Heart left ventricle (tissue), 16 donors: ENCODE data around the gene CRB1. TPM values are rescaled to one million over a fixed set of nuclear protein-coding genes. Genes with fewer than 3 reads are reported as not detected.

Source experiments
- ATAC-seq, 4 donors: fragments of 200-7000 bp; cut with Tn5 transposase; one replicate each; pipeline ENCODE4 v1.9.1; 2020 to 2022; ENCODE audit warnings: moderate library complexity in 4 of 4, mild to moderate bottlenecking in 3 of 4, moderate number of reproducible peaks in 1 of 4
- DNase-seq, 5 donors: peaks; one replicate each; pipeline ENCODE4 v3.0.0-alpha.2; 2020
- H3K27ac ChIP-seq, 12 donors: fragments of 200-600 bp; sonication (generic) in 4 of 12; one replicate each; pipeline versions ENCODE4 v1.5.0 to v1.8.0; 2016 to 2022; ENCODE audit warnings: mild to moderate bottlenecking in 2 of 12
- H3K27me3 ChIP-seq, 9 donors: fragments of 200-600 bp; sonication (generic) in 2 of 9; one replicate each; pipeline versions ENCODE4 v1.5.1 to v1.8.0; 2016 to 2022; ENCODE audit warnings: mild to moderate bottlenecking in 3 of 9
- H3K36me3 ChIP-seq, 9 donors: fragments of 200-600 bp; sonication (generic) in 2 of 9; one replicate each; pipeline versions ENCODE4 v1.5.0 to v1.8.0; 2018 to 2022; ENCODE audit warnings: mild to moderate bottlenecking in 2 of 9
- H3K4me1 ChIP-seq, 12 donors: fragments of 200-600 bp; sonication (generic) in 4 of 12; one replicate each; pipeline versions ENCODE4 v1.5.0 to v1.8.0; 2016 to 2022; ENCODE audit warnings: mild to moderate bottlenecking in 3 of 12
- H3K4me3 ChIP-seq, 12 donors: fragments of 200-600 bp; sonication (generic) in 4 of 12; one replicate each; pipeline versions ENCODE4 v1.5.0 to v1.8.0; 2017 to 2022; ENCODE audit warnings: mild to moderate bottlenecking in 9 of 12, moderate library complexity in 4 of 12
- H3K9me3 ChIP-seq, 12 donors: fragments of 200-600 bp; sonication (generic) in 4 of 12; one replicate each; pipeline versions ENCODE4 v1.5.0 to v1.8.0; 2016 to 2022; ENCODE audit warnings: mild to moderate bottlenecking in 1 of 12
- CTCF ChIP-seq, 12 donors: fragments of 200-600 bp; sonication (generic) in 4 of 12; IDR thresholded peaks; one replicate each; pipeline versions ENCODE4 v1.5.0 to v1.8.0; 2018 to 2022; ENCODE audit warnings: antibody characterized with exemption in 12 of 12, mild to moderate bottlenecking in 5 of 12
- POLR2A ChIP-seq, 2 donors: fragments of 450-650 bp; IDR thresholded peaks; one replicate each; pipeline ENCODE4 v1.6.1; 2017; ENCODE audit warnings: antibody characterized with exemption in 2 of 2, mild to moderate bottlenecking in 2 of 2, moderate library complexity in 2 of 2
- WGBS, 4 donors: extraction: QIAGEN DNeasy Blood & Tissue Kit in 2 of 4; methylation state at CpG; one replicate each; pipeline versions ENCODE4 v1.1.5 to v1.1.7; 2013 to 2018; 5-methylcytosine and 5-hydroxymethylcytosine counted together
- intact Hi-C, 10 donors: fragments of 100-400 bp; cut with DNase I; formaldehyde crosslinking; loops; one replicate each; pipeline versions ENCODE4 v1.11.1 to v1.14.2; 2022
- polyA plus RNA-seq, 2 donors: library from polyadenylated mRNA; stranded (reverse); fragments of 200-250 nt; gene quantifications; one replicate each; pipeline ENCODE4 v1.2.3, GENCODE V29; 2013
- total RNA-seq, 9 donors: library from RNA; depleted of rRNA in 2 of 9; stranded (reverse); fragments of >200 nt in 2 of 9; fragmentation: NEBNext Ultra II Directional in 3 of 9; extraction: Animal tissue kit (Norgen Biotek cat#: 25700) in 3 of 9; gene quantifications; one replicate each; pipeline versions ENCODE4 v1.1.0 to v1.2.4, GENCODE V29; 2016 to 2023
- donor health status: ischemic (EF 13 %, LVEDD 7.1; RV severe dilation, severe dysfunction).
- donor health status: healthy with polysubstance abuse.
- donor health status: DM: no; HTN: yes; CAD: no.
- donor health status: DM: no; HTN: no; CAD: no.
- donor health status: ischemic (EF 25% LVEDD 6.9; RV normal size, moderate dysfunction).
- donor health status: ischemic (EF 25% LVEDD 5.7; RV mildly dilated, moderate dysfunction).
- donor health status: healthy.
- donor health status: DM: yes; HTN: yes; CAD: no.
- donor health status: ischemic (EF 35%, LVEDD 5.7; RV mildly dilated, moderate dysfunction).
- donor health status: nonischemic (EF 11% LVEDD 7.7; RV severe dilation, severe dysfunction).
- donor health status: DM: yes; HTN: yes; CAD: no.
- donor health status: PGD.
- donor health status: ischemic (EF 29% LVEDD 5.4; RV normal size, mild dysfunction).
- donor health status: nonischemic (EF 23%, LVEDD 6.1; RV moderate dilation, normal function).

CRB1 gene
- total and polyA plus RNA-seq, 11 donors: 0.06 to 0.56 (median 0.29) TPM; not detected in 2

- intact Hi-C loops: no loop called here
- WGBS, 4 donors: 83 to 88% (median 86%) methylated on average over 4 of the region's 4 CpGs
- peaks cover 0 to 5% (median 0%) of the 10 kb centered on the region in 12 donors for H3K9me3 ChIP-seq
- no peaks in the 10 kb centered on the region for H3K27me3 ChIP-seq
- no peak overlapping the region for H3K27ac ChIP-seq
- ATAC-seq (no peak), DNase-seq (no peak)
- TF ChIP-seq POLR2A (IDR thresholded peaks at IDR 0.05): no peak
- TF ChIP-seq CTCF (IDR thresholded peaks at IDR 0.05): no peak
- H3K36me3 ChIP-seq: no peaks in the 10 kb centered on the region
- no peaks in the 10 kb centered on the region for H3K4me1 ChIP-seq
- H3K4me3 ChIP-seq: no peak overlapping the region
These were observed 19.8 kb downstream of the CRB1 start for GRCh38 chr1:197287863-197288262.

- DNase-seq (no peak), ATAC-seq (no peak)
- Histone ChIP-seq H3K9me3 (no peaks in the 10 kb centered on the region), H3K27me3 (no peaks in the 10 kb centered on the region), H3K36me3 (no peaks in the 10 kb centered on the region), H3K4me1 (no peaks in the 10 kb centered on the region), H3K4me3 (no peak overlapping the region), H3K27ac (no peak overlapping the region)
- intact Hi-C loops: no loop called here
- TF ChIP-seq POLR2A (IDR thresholded peaks at IDR 0.05) (no peak), CTCF (IDR thresholded peaks at IDR 0.05) (no peak)
These were observed 34.7 kb downstream of the CRB1 start for GRCh38 chr1:197302775-197303174.

- TF ChIP-seq POLR2A (IDR thresholded peaks at IDR 0.05) (no peak), CTCF (IDR thresholded peaks at IDR 0.05) (no peak)
- H3K4me3 ChIP-seq: no peak overlapping the region
- no peaks in the 10 kb centered on the region for H3K27me3 ChIP-seq
- H3K36me3 ChIP-seq: no peaks in the 10 kb centered on the region
- no peak overlapping the region for H3K27ac ChIP-seq
- no peaks in the 10 kb centered on the region for H3K9me3 ChIP-seq
- DNase-seq (no peak), ATAC-seq (no peak)
- WGBS, 4 donors: 82 to 89% (median 89%) methylated on average over 1 of the region's 1 CpG
- H3K4me1 ChIP-seq: no peaks in the 10 kb centered on the region
- intact Hi-C loops: no loop called here
These were observed 35.4 kb downstream of the CRB1 start for GRCh38 chr1:197303463-197303862.

GRCh38 chr1:197304638-197305200 is 36.7 kb downstream of the CRB1 start:
- 67 to 71% (median 69%) methylated on average over 1 of the region's 1 CpG for WGBS, 4 donors
- no peaks in the 10 kb centered on the region for H3K27me3 ChIP-seq
- no peaks in the 10 kb centered on the region for H3K36me3 ChIP-seq
- DNase-seq: no peak
- TF ChIP-seq CTCF (IDR thresholded peaks at IDR 0.05) (no peak), POLR2A (IDR thresholded peaks at IDR 0.05) (no peak)
- ATAC-seq: peak; percentile 37 to 67 (median 46)
- H3K27ac ChIP-seq: no peak overlapping the region
- H3K4me1 ChIP-seq: no peaks in the 10 kb centered on the region
- intact Hi-C loops: no loop called here
- no peaks in the 10 kb centered on the region for H3K9me3 ChIP-seq
- no peak overlapping the region for H3K4me3 ChIP-seq
